ENCODE measurements around the gene HSPB9. TPM values are rescaled to one million over a fixed set of nuclear protein-coding genes. Genes with fewer than 3 reads are reported as not detected.
"Not testable (repeated sequence)": the region's sequence is repeated elsewhere in the genome, so short reads cannot be mapped to it uniquely, and the experiment has no call there.

Gene HSPB9
- total RNA-seq, 1 donor from 2014 or later: not detected

GRCh38 chr17:42131232-42131631, 8.6 kb downstream of the HSPB9 start:
- Mint-ChIP-seq H3K36me3 (ENCODE audit: low read depth) (peaks cover 53% of the 10 kb centered on the region), H3K27me3 (ENCODE audit: low read depth) (no peaks in the 10 kb centered on the region), H3K4me1 (ENCODE audit: low read depth) (peaks cover 28% of the 10 kb centered on the region), H3K27ac (peak overlapping the region; percentile 41), H3K4me3 (ENCODE audit: low read depth) (no peak overlapping the region), H3K9me3 (no peaks in the 10 kb centered on the region)
- no peak for DNase-seq (ENCODE audit: low spot score)
- intact Hi-C loops (cut with micrococcal nuclease): no loop called here

- Mint-ChIP-seq H3K4me1 (ENCODE audit: low read depth) (peaks cover 32% of the 10 kb centered on the region), H3K36me3 (ENCODE audit: low read depth) (peaks cover 48% of the 10 kb centered on the region), H3K27me3 (ENCODE audit: low read depth) (no peaks in the 10 kb centered on the region), H3K9me3 (no peaks in the 10 kb centered on the region), H3K4me3 (ENCODE audit: low read depth) (no peak overlapping the region), H3K27ac (no peak overlapping the region)
- intact Hi-C loops (cut with micrococcal nuclease): no loop called here
- no peak for DNase-seq (ENCODE audit: low spot score)
Measured at GRCh38 chr17:42131981-42132432, 9.4 kb downstream of the HSPB9 start.

GRCh38 chr17:42132941-42133340, 10.3 kb downstream of the HSPB9 start:
- no peak for DNase-seq (ENCODE audit: low spot score)
- H3K27ac Mint-ChIP-seq: peak overlapping the region; percentile 54
- H3K4me1 Mint-ChIP-seq (ENCODE audit: low read depth): peaks cover 32% of the 10 kb centered on the region
- H3K36me3 Mint-ChIP-seq (ENCODE audit: low read depth): peaks cover 40% of the 10 kb centered on the region
- no peaks in the 10 kb centered on the region for H3K9me3 Mint-ChIP-seq
- no peak overlapping the region for H3K4me3 Mint-ChIP-seq (ENCODE audit: low read depth)
- intact Hi-C loops (cut with micrococcal nuclease): no loop called here
- H3K27me3 Mint-ChIP-seq (ENCODE audit: low read depth): no peaks in the 10 kb centered on the region

- no peaks in the 10 kb centered on the region for H3K27me3 Mint-ChIP-seq (ENCODE audit: low read depth)
- H3K9me3 Mint-ChIP-seq: no peaks in the 10 kb centered on the region
- DNase-seq (ENCODE audit: low spot score): no peak
- H3K36me3 Mint-ChIP-seq (ENCODE audit: low read depth): peaks cover 34% of the 10 kb centered on the region
- intact Hi-C loops (cut with micrococcal nuclease): no loop called here
- peaks cover 32% of the 10 kb centered on the region for H3K4me1 Mint-ChIP-seq (ENCODE audit: low read depth)
- H3K4me3 Mint-ChIP-seq (ENCODE audit: low read depth): no peak overlapping the region
- H3K27ac Mint-ChIP-seq: no peak overlapping the region
Measured at GRCh38 chr17:42133461-42134041, 10.9 kb downstream of the HSPB9 start.

- no peaks in the 10 kb centered on the region for H3K9me3 Mint-ChIP-seq
- no peak overlapping the region for H3K27ac Mint-ChIP-seq
- peaks cover 32% of the 10 kb centered on the region for H3K4me1 Mint-ChIP-seq (ENCODE audit: low read depth)
- no peaks in the 10 kb centered on the region for H3K27me3 Mint-ChIP-seq (ENCODE audit: low read depth)
- intact Hi-C loops (cut with micrococcal nuclease): no loop called here
- no peak for DNase-seq (ENCODE audit: low spot score)
- no peak overlapping the region for H3K4me3 Mint-ChIP-seq (ENCODE audit: low read depth)
- H3K36me3 Mint-ChIP-seq (ENCODE audit: low read depth): peaks cover 21% of the 10 kb centered on the region
Measured at GRCh38 chr17:42135151-42135550, 12.5 kb downstream of the HSPB9 start.

- H3K36me3 Mint-ChIP-seq (ENCODE audit: low read depth): peaks cover 14% of the 10 kb centered on the region
- H3K4me3 Mint-ChIP-seq (ENCODE audit: low read depth): no peak overlapping the region
- peaks cover 32% of the 10 kb centered on the region for H3K4me1 Mint-ChIP-seq (ENCODE audit: low read depth)
- no peak for DNase-seq (ENCODE audit: low spot score)
- no peak overlapping the region for H3K27ac Mint-ChIP-seq
- intact Hi-C loops (cut with micrococcal nuclease): no loop called here
- H3K27me3 Mint-ChIP-seq (ENCODE audit: low read depth): no peaks in the 10 kb centered on the region
- no peaks in the 10 kb centered on the region for H3K9me3 Mint-ChIP-seq
Measured at GRCh38 chr17:42135664-42136653, 13.4 kb downstream of the HSPB9 start.

GRCh38 chr17:42136654-42137051, 14.0 kb downstream of the HSPB9 start:
- no peak overlapping the region for H3K4me3 Mint-ChIP-seq (ENCODE audit: low read depth)
- no peak for DNase-seq (ENCODE audit: low spot score)
- peaks cover 14% of the 10 kb centered on the region for H3K36me3 Mint-ChIP-seq (ENCODE audit: low read depth)
- no peaks in the 10 kb centered on the region for H3K27me3 Mint-ChIP-seq (ENCODE audit: low read depth)
- H3K4me1 Mint-ChIP-seq (ENCODE audit: low read depth): peaks cover 29% of the 10 kb centered on the region
- no peaks in the 10 kb centered on the region for H3K9me3 Mint-ChIP-seq
- intact Hi-C loops (cut with micrococcal nuclease): no loop called here
- H3K27ac Mint-ChIP-seq: no peak overlapping the region

- no peaks in the 10 kb centered on the region for H3K9me3 Mint-ChIP-seq
- H3K27me3 Mint-ChIP-seq (ENCODE audit: low read depth): no peaks in the 10 kb centered on the region
- no peak for DNase-seq (ENCODE audit: low spot score)
- intact Hi-C loops (cut with micrococcal nuclease): no loop called here
- no peak overlapping the region for H3K4me3 Mint-ChIP-seq (ENCODE audit: low read depth)
- peaks cover 13% of the 10 kb centered on the region for H3K4me1 Mint-ChIP-seq (ENCODE audit: low read depth)
- peaks cover 25% of the 10 kb centered on the region for H3K36me3 Mint-ChIP-seq (ENCODE audit: low read depth)
- H3K27ac Mint-ChIP-seq: no peak overlapping the region
Measured at GRCh38 chr17:42138749-42139492, 16.3 kb downstream of the HSPB9 start.

- H3K4me3 Mint-ChIP-seq (ENCODE audit: low read depth); H3K9me3 Mint-ChIP-seq; H3K4me1 Mint-ChIP-seq (ENCODE audit: low read depth); DNase-seq (ENCODE audit: low spot score); H3K27me3 Mint-ChIP-seq (ENCODE audit: low read depth); intact Hi-C loops (cut with micrococcal nuclease); H3K27ac Mint-ChIP-seq: not testable (repeated sequence)
- peaks cover 24% of the 10 kb centered on the region for H3K36me3 Mint-ChIP-seq (ENCODE audit: low read depth)
Measured at GRCh38 chr17:42140690-42141089, 18.1 kb downstream of the HSPB9 start.

- Mint-ChIP-seq H3K36me3 (ENCODE audit: low read depth) (peaks cover 24% of the 10 kb centered on the region), H3K27me3 (ENCODE audit: low read depth) (no peaks in the 10 kb centered on the region), H3K4me3 (ENCODE audit: low read depth) (no peak overlapping the region), H3K27ac (no peak overlapping the region), H3K9me3 (no peaks in the 10 kb centered on the region), H3K4me1 (ENCODE audit: low read depth) (peaks cover 3% of the 10 kb centered on the region)
- intact Hi-C loops (cut with micrococcal nuclease): no loop called here
- DNase-seq (ENCODE audit: low spot score): no peak
Measured at GRCh38 chr17:42141382-42141781, 18.8 kb downstream of the HSPB9 start.

- Mint-ChIP-seq H3K4me1 (ENCODE audit: low read depth) (no peaks in the 10 kb centered on the region), H3K36me3 (ENCODE audit: low read depth) (peaks cover 32% of the 10 kb centered on the region), H3K9me3 (no peaks in the 10 kb centered on the region), H3K27ac (no peak overlapping the region), H3K4me3 (ENCODE audit: low read depth) (no peak overlapping the region), H3K27me3 (ENCODE audit: low read depth) (no peaks in the 10 kb centered on the region)
- intact Hi-C loops (cut with micrococcal nuclease): no loop called here
- DNase-seq (ENCODE audit: low spot score): no peak
Measured at GRCh38 chr17:42142371-42142896, 19.8 kb downstream of the HSPB9 start.

- peaks cover 36% of the 10 kb centered on the region for H3K36me3 Mint-ChIP-seq (ENCODE audit: low read depth)
- DNase-seq (ENCODE audit: low spot score); intact Hi-C loops (cut with micrococcal nuclease); H3K4me1 Mint-ChIP-seq (ENCODE audit: low read depth); H3K9me3 Mint-ChIP-seq; H3K27ac Mint-ChIP-seq; H3K27me3 Mint-ChIP-seq (ENCODE audit: low read depth); H3K4me3 Mint-ChIP-seq (ENCODE audit: low read depth): not testable (repeated sequence)
Measured at GRCh38 chr17:42143138-42143537, 20.5 kb downstream of the HSPB9 start.

Measured in activated T-helper 2 cell treated with anti-CD3 and anti-CD28 coated beads, Interferon-gamma antibody, Interleukin-2, Interleukin-4, amounts not matched to agents 10 μg/mL and 5 μg/mL and 100 μg/mL, durations not matched to agents 14 hours and 24 hours and 36 hours (primary cell).